OCI-LY7 (cell line): ENCODE data around the gene ZMYND8.
A peak's percentile ranks its signal among the peaks of the same experiment; 100 is the strongest.

Experiments used
- EZH2phosphoT487 ChIP-seq: fragments of 200-600 bp; sonication (generic); IDR thresholded peaks from 2 replicates; pipeline ENCODE4 v1.6.1; 2018; ENCODE audit warnings: low read depth, borderline replicate concordance, mild to moderate bottlenecking, mixed run types, antibody characterized with exemption, low read length, moderate library complexity, mixed read lengths
- TF ChIP-seq, protein P1 (sequence below): fragments of 200-600 bp; sonication (generic); conservative IDR thresholded peaks from 2 replicates; pipeline ENCODE4 v1.5.1; 2014; ENCODE audit warnings: mild to moderate bottlenecking, antibody characterized with exemption, low read length, moderate library complexity, mixed read lengths

DNA sequence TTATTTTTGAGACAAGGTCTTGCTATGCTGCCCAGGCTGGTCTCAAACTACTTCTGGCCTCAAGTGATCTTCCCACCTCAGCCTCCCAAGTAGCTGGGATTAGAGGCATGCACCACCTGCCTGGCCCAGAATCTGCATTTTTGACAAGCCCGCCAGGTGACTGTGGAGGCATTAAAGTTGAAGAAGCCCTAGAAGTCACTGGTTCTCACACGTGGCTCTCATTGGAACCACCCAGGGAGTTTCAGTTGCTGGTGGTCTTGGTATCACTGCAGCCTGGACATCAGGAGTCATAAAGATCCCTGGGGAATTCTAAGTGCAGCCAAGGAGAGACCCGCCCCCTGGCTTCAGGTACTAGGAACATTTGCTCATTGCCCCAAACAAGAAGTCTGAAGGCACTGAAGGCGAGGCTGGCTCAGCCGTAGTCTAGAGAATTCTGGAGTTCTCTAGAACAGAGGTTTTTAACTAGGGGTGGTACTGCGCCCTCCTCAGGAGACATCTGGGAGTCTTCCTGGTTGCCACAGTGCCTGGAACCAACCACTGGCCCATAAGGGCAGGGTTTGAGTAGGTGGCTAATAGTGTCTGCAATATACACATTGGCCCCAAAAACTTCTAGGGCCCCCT lies 182.8 kb downstream of the ZMYND8 start:
- TF ChIP-seq, protein P1, sequence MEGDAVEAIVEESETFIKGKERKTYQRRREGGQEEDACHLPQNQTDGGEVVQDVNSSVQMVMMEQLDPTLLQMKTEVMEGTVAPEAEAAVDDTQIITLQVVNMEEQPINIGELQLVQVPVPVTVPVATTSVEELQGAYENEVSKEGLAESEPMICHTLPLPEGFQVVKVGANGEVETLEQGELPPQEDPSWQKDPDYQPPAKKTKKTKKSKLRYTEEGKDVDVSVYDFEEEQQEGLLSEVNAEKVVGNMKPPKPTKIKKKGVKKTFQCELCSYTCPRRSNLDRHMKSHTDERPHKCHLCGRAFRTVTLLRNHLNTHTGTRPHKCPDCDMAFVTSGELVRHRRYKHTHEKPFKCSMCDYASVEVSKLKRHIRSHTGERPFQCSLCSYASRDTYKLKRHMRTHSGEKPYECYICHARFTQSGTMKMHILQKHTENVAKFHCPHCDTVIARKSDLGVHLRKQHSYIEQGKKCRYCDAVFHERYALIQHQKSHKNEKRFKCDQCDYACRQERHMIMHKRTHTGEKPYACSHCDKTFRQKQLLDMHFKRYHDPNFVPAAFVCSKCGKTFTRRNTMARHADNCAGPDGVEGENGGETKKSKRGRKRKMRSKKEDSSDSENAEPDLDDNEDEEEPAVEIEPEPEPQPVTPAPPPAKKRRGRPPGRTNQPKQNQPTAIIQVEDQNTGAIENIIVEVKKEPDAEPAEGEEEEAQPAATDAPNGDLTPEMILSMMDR: peak; percentile 37; the same call in 1 of the 2 replicates
- no peak for TF ChIP-seq EZH2phosphoT487
